PC-9 (cell line): ENCODE measurements around the gene FAM162B. TPM values are rescaled to one million over a fixed set of nuclear protein-coding genes. Genes with fewer than 3 reads are reported as not detected.

Source experiments
- total RNA-seq: library from RNA; stranded (reverse); gene quantifications from 2 replicates; pipeline ENCODE4 v1.2.3, GENCODE V29; 2021

Gene FAM162B
- total RNA-seq, 1 experiment from 2014 or later: not detected

Other genes with a start within 250 kb of the FAM162B start
- not detected in 2 replicates for gene TRAPPC3L, start 220.0 kb downstream of the FAM162B start, total RNA-seq
- gene CALHM4, start 212.0 kb downstream of the FAM162B start, total RNA-seq: not detected in 2 replicates
- 21.5 and 22.9 TPM in 2 replicates for gene RWDD1, start 194.2 kb downstream of the FAM162B start, total RNA-seq
- gene RSPH4A, start 149.2 kb downstream of the FAM162B start, total RNA-seq: 0.13 and 0.24 TPM in 2 replicates
- 13.6 and 14.0 TPM in 2 replicates for gene ZUP1, start 97.0 kb downstream of the FAM162B start, total RNA-seq
- 6.6 and 6.8 TPM in 2 replicates for gene KPNA5, start 84.5 kb downstream of the FAM162B start, total RNA-seq
- gene GPRC6A, start 63.4 kb upstream of the FAM162B start, total RNA-seq: not detected in 2 replicates
- not detected in 2 replicates for gene RFX6, start 111.5 kb upstream of the FAM162B start, total RNA-seq